GM12878 (cell line): ENCODE results near the gene TRIM39. TPM values are rescaled to one million over a fixed set of nuclear protein-coding genes. Genes with fewer than 3 reads are reported as not detected.

Experiments used
- ATAC-seq: fragments of 200-7000 bp; cut with Tn5 transposase; 3 replicates; pipeline ENCODE4 v1.9.1; 2020; ENCODE audit warnings: mild to moderate bottlenecking, moderate library complexity
- BruUV-seq: library from RNA; stranded (reverse); fragments of 400-500 nt; replicated peaks from 2 replicates; lab custom pipeline; 2021; lab: Mats Ljungman, UMichigan
- CTCF ChIA-PET: fragments of 300-600 bp; sonication (Branson Sonifier 250); formaldehyde crosslinking; extraction: SDS; loops from one replicate; lab custom pipeline; 2021; ENCODE audit warnings: inconsistent platforms; lab: Yijun Ruan, JAX
- POLR2A ChIA-PET: fragments of 350-600 bp; formaldehyde crosslinking; extraction: SDS; loops from one replicate; lab custom pipeline; 2021; ENCODE audit warnings: inconsistent platforms; lab: Charles Lee
- RAD21 ChIA-PET: fragments of 300-600 bp; sonication (Branson Sonifier 250); formaldehyde crosslinking; loops from one replicate; lab custom pipeline; 2023; ENCODE audit warnings: antibody characterized with exemption; ENCODE audit not compliant: unreplicated experiment; lab: Charles Lee
- SMC1A ChIA-PET: fragments of 300-600 bp; sonication (Branson Sonifier 250); formaldehyde crosslinking; loops from one replicate; lab custom pipeline; 2023; ENCODE audit not compliant: unreplicated experiment, uncharacterized antibody; lab: Charles Lee
- DNase-seq: peaks from one replicate; pipeline ENCODE4 v3.0.0-alpha.2; 2011; ENCODE audit warnings: low read depth, low spot score
- FAIRE-seq: peaks from 3 replicates; lab custom pipeline; 2011; peaks lifted over from hg19 to GRCh38; lab: Jason Lieb, UNC
- H2AFZ ChIP-seq: 2 replicates; pipeline ENCODE4 v1.6.0; 2011; ENCODE audit warnings: low read depth, low read length, control low read depth; ENCODE audit not compliant: control insufficient read depth
- H3K27ac ChIP-seq: 2 replicates; pipeline ENCODE4 v1.5.1; 2011; ENCODE audit warnings: control low read depth; ENCODE audit not compliant: control insufficient read depth, insufficient read depth
- H3K27me3 ChIP-seq, 2 experiments: replicated peaks in 1 of 2; 2 replicates each; pipeline versions ENCODE4 v1.6.0 to v1.6.1; 2011; ENCODE audit warnings: low read length in 1 of 2; ENCODE audit not compliant: control insufficient read depth in 2 of 2, insufficient read depth in 2 of 2
- H3K36me3 ChIP-seq, 2 experiments: 2 replicates each; pipeline ENCODE4 v1.5.1; 2011; ENCODE audit warnings: low read length in 1 of 2; ENCODE audit not compliant: control insufficient read depth in 2 of 2, insufficient read depth in 2 of 2
- H3K4me1 ChIP-seq: 2 replicates; pipeline ENCODE4 v1.6.1; 2011; ENCODE audit warnings: mild to moderate bottlenecking, low read length, moderate library complexity, mixed read lengths; ENCODE audit not compliant: control insufficient read depth, insufficient read depth
- H3K4me2 ChIP-seq: 2 replicates; pipeline ENCODE4 v1.6.0; 2011; ENCODE audit warnings: control low read depth; ENCODE audit not compliant: control insufficient read depth, insufficient read depth
- H3K4me3 ChIP-seq: fragments of 200-600 bp; sonication (generic); 2 replicates; pipeline ENCODE4 v1.5.1; 2016
- H3K79me2 ChIP-seq: 2 replicates; pipeline ENCODE4 v1.6.0; 2011; ENCODE audit warnings: low read length; ENCODE audit not compliant: control insufficient read depth, insufficient read depth
- H3K9ac ChIP-seq: 2 replicates; pipeline ENCODE4 v1.8.0; 2011; ENCODE audit warnings: low read length, control low read depth, mixed read lengths; ENCODE audit not compliant: control insufficient read depth, insufficient read depth
- H3K9me3 ChIP-seq: replicated peaks from 3 replicates; pipeline ENCODE4 v1.5.1; 2011; ENCODE audit warnings: mild to moderate bottlenecking, low read length; ENCODE audit not compliant: control insufficient read depth, insufficient read depth
- H4K20me1 ChIP-seq: 2 replicates; pipeline ENCODE4 v1.6.0; 2011; ENCODE audit not compliant: control insufficient read depth, insufficient read depth
- CHD4 ChIP-seq: fragments of 200-600 bp; sonication (generic); IDR thresholded peaks from 2 replicates; pipeline ENCODE4 v1.6.1; 2016; ENCODE audit warnings: mild to moderate bottlenecking
- IRF4 ChIP-seq: IDR thresholded peaks from 2 replicates; pipeline ENCODE4 v1.6.1; 2011; ENCODE audit warnings: low read depth, low read length
- NR2C1 ChIP-seq: fragments of 450-650 bp; IDR thresholded peaks from 2 replicates; pipeline ENCODE4 v1.6.1; 2017; ENCODE audit warnings: antibody characterized with exemption, mild to moderate bottlenecking, moderate library complexity
- RUNX3 ChIP-seq: IDR thresholded peaks from 2 replicates; pipeline ENCODE4 v1.6.1; 2012; ENCODE audit warnings: low read length, inconsistent platforms
- WGBS: methylation state at CpG from one replicate; pipeline ENCODE4 v1.1.6; 2016; ENCODE audit warnings: low lambda C conversion rate; ENCODE audit not compliant: insufficient replicate concordance, insufficient coverage; ENCODE audit errors: missing lambda C conversion rate; 5-methylcytosine and 5-hydroxymethylcytosine counted together
- in situ Hi-C: fragments of 300-500 bp; cut with MboI; formaldehyde crosslinking; loops from 9 replicates; pipeline ENCODE4 v1.14.3; 2018; ENCODE audit warnings: mixed read lengths
- intact Hi-C: fragments of 100-400 bp; cut with micrococcal nuclease; formaldehyde crosslinking; loops from one replicate; pipeline ENCODE4 v1.14.2; 2022; ENCODE audit not compliant: unreplicated experiment
- polyA plus RNA-seq, 11 experiments: library from polyadenylated mRNA; depleted of rRNA in 4 of 11; unstranded in 6 of 11; stranded (reverse) in 5 of 11; fragments of >200 nt; fragmentation: Nextera tagmentation in 4 of 11; fragmentation: Illumina TruSeq in 1 of 11; extraction: Ambion mirVana in 4 of 11; extraction: Trizol in 1 of 11; gene quantifications; 1 replicate in 1 of 11; 2 replicates in 10 of 11; pipeline versions ENCODE4 v1.2.1 to v1.2.3, GENCODE V29; 2011 to 2016; ENCODE audit warnings: inconsistent platforms in 2 of 11, missing spikeins in 2 of 11, low read depth in 1 of 11
- total RNA-seq, 4 experiments: library from RNA; depleted of rRNA in 3 of 4; stranded (reverse); fragments of >200 nt in 3 of 4; fragmentation: Illumina TruSeq in 1 of 4; extraction: Trizol in 1 of 4; gene quantifications; 2 replicates each; pipeline versions ENCODE4 v1.2.1 to v1.2.3, GENCODE V29; 2013 to 2021

The TRIM39 gene
- total and polyA plus RNA-seq, 10 of the 15 experiments (the other 5 are each of a cell fraction or from before 2014, with no cell fraction given), result 3.0 to 11.9 (median 8.8) TPM

DNA sequence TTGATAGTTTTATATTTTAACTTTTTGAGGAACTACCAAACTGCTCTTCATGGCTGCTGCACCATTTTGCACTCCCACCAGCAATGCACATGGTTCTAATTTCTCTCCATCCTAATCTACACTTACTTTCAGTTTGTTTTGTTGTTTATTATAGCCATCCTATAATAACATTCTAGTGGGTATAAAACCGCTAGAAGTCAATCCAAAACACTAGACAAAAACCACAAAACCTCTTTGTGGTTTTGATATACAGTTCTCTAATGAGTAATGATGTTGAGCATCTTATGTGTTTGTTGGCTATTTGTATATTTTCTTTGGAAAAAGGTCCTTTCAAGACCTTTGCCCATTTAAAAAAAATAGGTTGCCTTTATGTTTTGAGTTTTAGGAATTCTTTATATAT, 23.8 kb downstream of the TRIM39 start:
- Histone ChIP-seq H2AFZ (no peak overlapping the region), H3K9ac (no peak overlapping the region), H3K27ac (no peak overlapping the region), H3K9me3 (no peaks in the 10 kb centered on the region), H3K4me2 (0 out of 2 replicates have a peak overlapping the region, but pooled peaks have one; percentile 10), H3K36me3 (no peaks in the 10 kb centered on the region), H4K20me1 (no peaks in the 10 kb centered on the region), H3K79me2 (no peaks in the 10 kb centered on the region)
- WGBS, result 0% methylated on average over 1 of the region's 1 CpG
- no TSS peak for BruUV-seq
- FAIRE-seq (no peak), DNase-seq (no peak), ATAC-seq (no peak)
- RAD21 ChIA-PET, result no interaction called here
- in situ Hi-C loops (no loop called here), intact Hi-C loops (no loop called here)
- SMC1A ChIA-PET, result interaction anchor here (0.7 to 1.7 kb wide), 3 partner anchors 111 to 112 kb away, joined by 3 to 4 read pairs (median 3); no protein-coding TSS in a partner anchor
- TF ChIP-seq RUNX3, result peak; percentile 64
- TF ChIP-seq CHD4, result no peak
- TF ChIP-seq, all 136 proteins: peak for 1
- Histone ChIP-seq H3K4me1 (peaks cover 13% of the 10 kb centered on the region), H3K4me3 (no peak overlapping the region), H3K27me3 (no peaks in the 10 kb centered on the region; a peak in 1 of 4 replicates)
- POLR2A ChIA-PET, result no interaction called here
- CTCF ChIA-PET, result interaction anchor here (2.5 to 8.9 kb wide), 2 partner anchors 112 to 132 kb away, joined by 9 to 56 read pairs; no protein-coding TSS in a partner anchor

DNA sequence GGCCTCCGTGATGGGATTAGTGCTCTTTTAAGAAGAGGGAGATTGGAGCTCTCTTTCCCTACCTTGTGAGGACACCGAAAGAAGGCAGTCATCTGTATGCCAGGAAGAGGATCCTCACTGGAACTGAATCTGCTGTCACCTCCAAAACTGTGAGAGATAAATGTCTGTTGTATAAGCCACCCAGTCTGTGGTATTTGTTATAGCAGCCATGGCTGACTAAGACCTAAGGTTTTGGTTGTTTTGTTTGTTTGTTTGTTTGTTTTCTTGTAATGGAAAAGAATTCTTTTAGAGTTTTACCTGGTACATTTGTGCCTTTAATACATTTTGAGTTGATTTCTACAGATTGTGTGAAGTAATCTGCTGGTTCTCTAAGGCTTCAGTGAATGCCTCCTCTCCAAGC, 25.8 kb downstream of the TRIM39 start:
- H3K9ac ChIP-seq, result no peak overlapping the region
- H2AFZ ChIP-seq, result no peak overlapping the region
- no peaks in the 10 kb centered on the region; a peak in 1 of 4 replicates for H3K27me3 ChIP-seq
- CTCF ChIA-PET, result interaction anchor here (1.2 to 8.9 kb wide), 3 partner anchors 101 to 134 kb away, joined by 3 to 56 read pairs (median 7); no protein-coding TSS in a partner anchor
- TF ChIP-seq NR2C1, result no peak
- no peak for TF ChIP-seq IRF4
- H3K4me1 ChIP-seq, result peaks cover 13% of the 10 kb centered on the region
- no peak overlapping the region for H3K27ac ChIP-seq
- H3K4me2 ChIP-seq, result no peak overlapping the region
- H4K20me1 ChIP-seq, result no peaks in the 10 kb centered on the region
- SMC1A ChIA-PET, result interaction anchor here (0.9 to 1.4 kb wide), 2 partner anchors 13 to 114 kb away, joined by 3 read pairs; no protein-coding TSS in a partner anchor
- no peak for DNase-seq
- H3K79me2 ChIP-seq, result no peaks in the 10 kb centered on the region
- no TSS peak for BruUV-seq
- 50% methylated on average over 2 of the region's 2 CpGs for WGBS
- ATAC-seq, result no peak
- RAD21 ChIA-PET, result interaction anchor here (1.1 kb wide), 1 partner anchor 114 kb away, joined by 4 read pairs; no protein-coding TSS in a partner anchor
- H3K36me3 ChIP-seq, result no peaks in the 10 kb centered on the region
- no peaks in the 10 kb centered on the region for H3K9me3 ChIP-seq
- no peak for FAIRE-seq
- in situ Hi-C loops (no loop called here), intact Hi-C loops (no loop called here)
- H3K4me3 ChIP-seq, result no peak overlapping the region
- POLR2A ChIA-PET, result no interaction called here
